ENCODE results near the gene CCDC17. TPM values are rescaled to one million over a fixed set of nuclear protein-coding genes. Genes with fewer than 3 reads are reported as not detected.

Gene CCDC17
- total and polyA plus RNA-seq, 2 donors (not counting 3 experiments of a cell fraction or from before 2014, with no cell fraction given), result 1.3 to 3.5 TPM

DNA sequence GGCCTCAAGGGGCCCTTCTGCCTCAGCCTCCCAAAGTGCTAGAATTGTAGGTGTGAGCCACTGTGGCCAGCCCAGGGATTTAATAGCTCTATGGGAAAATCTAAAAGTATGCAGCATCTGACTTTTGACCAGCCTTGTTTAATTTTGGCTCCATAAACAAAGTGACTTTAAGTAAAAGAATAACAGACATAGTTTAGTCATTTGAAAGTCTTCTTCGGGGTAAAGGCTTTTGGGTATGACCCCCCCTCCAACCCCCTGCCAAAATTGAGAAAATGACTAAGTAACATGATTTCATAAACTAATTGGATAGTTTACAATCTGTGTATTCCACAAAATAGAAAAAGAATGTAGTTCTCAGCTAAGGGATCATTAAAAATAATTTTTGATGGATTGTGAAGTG lies 45.5 kb upstream of the CCDC17 start:
- no peaks in the 10 kb centered on the region for H3K9me1 ChIP-seq (replicated peaks; ENCODE audit: control insufficient read depth, extremely low read depth, insufficient read depth, low read length)
- H3K4me1 ChIP-seq (ENCODE audit: control insufficient read depth, extremely low read depth, insufficient read depth, low read length), result peaks cover 9% of the 10 kb centered on the region
- no TSS peak for BruUV-seq (replicated peaks)
- no peak overlapping the region for H3K4me3 ChIP-seq (replicated peaks in 1 of 3; ENCODE audit: insufficient read depth in 1 of 3, low read depth in 1 of 3, low read length in 3 of 3)
- no peaks in the 10 kb centered on the region for H3K27me3 ChIP-seq (ENCODE audit: control insufficient read depth in 2 of 2, insufficient read depth in 2 of 2, low read length in 2 of 2)
- no peak overlapping the region for H3K4me2 ChIP-seq (ENCODE audit: insufficient read depth, low read length)
- no peaks in the 10 kb centered on the region for H3K9me3 ChIP-seq (replicated peaks; ENCODE audit: control insufficient read depth, insufficient read depth, low read length)
- intact Hi-C loops (cut with micrococcal nuclease), result no loop called here
- TF ChIP-seq GATA2 (IDR thresholded peaks at IDR 0.05; ENCODE audit: insufficient read depth, insufficient read length, low read depth, low read length) (no peak), POLR2AphosphoS5 (IDR thresholded peaks at IDR 0.05; ENCODE audit: insufficient read depth, low read depth, low read length) (no peak), JUN (IDR thresholded peaks at IDR 0.05; ENCODE audit: borderline replicate concordance, insufficient read depth, insufficient read length, low read depth) (no peak), POLR2A (IDR thresholded peaks at IDR 0.05; ENCODE audit: low read depth, low read length) (no peak), EZH2 (IDR thresholded peaks at IDR 0.05; ENCODE audit: borderline replicate concordance, low read depth, low read length, severe bottlenecking) (no peak)
- TF ChIP-seq, protein P1, sequence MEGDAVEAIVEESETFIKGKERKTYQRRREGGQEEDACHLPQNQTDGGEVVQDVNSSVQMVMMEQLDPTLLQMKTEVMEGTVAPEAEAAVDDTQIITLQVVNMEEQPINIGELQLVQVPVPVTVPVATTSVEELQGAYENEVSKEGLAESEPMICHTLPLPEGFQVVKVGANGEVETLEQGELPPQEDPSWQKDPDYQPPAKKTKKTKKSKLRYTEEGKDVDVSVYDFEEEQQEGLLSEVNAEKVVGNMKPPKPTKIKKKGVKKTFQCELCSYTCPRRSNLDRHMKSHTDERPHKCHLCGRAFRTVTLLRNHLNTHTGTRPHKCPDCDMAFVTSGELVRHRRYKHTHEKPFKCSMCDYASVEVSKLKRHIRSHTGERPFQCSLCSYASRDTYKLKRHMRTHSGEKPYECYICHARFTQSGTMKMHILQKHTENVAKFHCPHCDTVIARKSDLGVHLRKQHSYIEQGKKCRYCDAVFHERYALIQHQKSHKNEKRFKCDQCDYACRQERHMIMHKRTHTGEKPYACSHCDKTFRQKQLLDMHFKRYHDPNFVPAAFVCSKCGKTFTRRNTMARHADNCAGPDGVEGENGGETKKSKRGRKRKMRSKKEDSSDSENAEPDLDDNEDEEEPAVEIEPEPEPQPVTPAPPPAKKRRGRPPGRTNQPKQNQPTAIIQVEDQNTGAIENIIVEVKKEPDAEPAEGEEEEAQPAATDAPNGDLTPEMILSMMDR (IDR thresholded peaks at IDR 0.05; ENCODE audit: extremely low read depth in 1 of 2, insufficient read depth in 1 of 2, low read depth in 1 of 2, low read length in 2 of 2), result no peak
- peaks cover 12% of the 10 kb centered on the region for H4K20me1 ChIP-seq (replicated peaks; ENCODE audit: control insufficient read depth, extremely low read depth, insufficient read depth, low read length)
- DNase-seq (ENCODE audit: low read depth, low spot score), result no peak
- no peak overlapping the region for H3K27ac ChIP-seq (ENCODE audit: insufficient read depth, low read depth, low read length)
- peaks cover 97% of the 10 kb centered on the region for H3K79me2 ChIP-seq (ENCODE audit: control insufficient read depth, insufficient read depth, low read length)
- no peaks in the 10 kb centered on the region for H3K36me3 ChIP-seq (ENCODE audit: control insufficient read depth in 2 of 2, extremely low read depth in 1 of 2, insufficient read depth in 2 of 2, low read length in 2 of 2)
- ChIA-PET POLR2A (interaction anchor here (0.6 kb wide), 1 partner anchor 13 kb away, joined by 4 read pairs; no protein-coding TSS in a partner anchor), CTCF (interaction anchor here (1.0 to 1.4 kb wide), 4 partner anchors 9 to 173 kb away, joined by 3 to 4 read pairs (median 3); no protein-coding TSS in a partner anchor)
- no peak overlapping the region for H2AFZ ChIP-seq (ENCODE audit: low read depth, low read length)
- H3K9ac ChIP-seq (replicated peaks; ENCODE audit: extremely low read depth, insufficient read depth, low read length), result no peak overlapping the region
- FAIRE-seq, result no peak
- dilution Hi-C loops (cut with MboI; ENCODE audit: extremely low pct_ligation_motif_present, low sequenced_read_pairs), result no loop called here

- POLR2A ChIA-PET, result no interaction called here
- Histone ChIP-seq H3K4me3 (replicated peaks in 1 of 3; ENCODE audit: insufficient read depth in 1 of 3, low read depth in 1 of 3, low read length in 3 of 3) (no peak overlapping the region), H3K4me1 (ENCODE audit: control insufficient read depth, extremely low read depth, insufficient read depth, low read length) (peaks cover 9% of the 10 kb centered on the region), H3K9me3 (replicated peaks; ENCODE audit: control insufficient read depth, insufficient read depth, low read length) (no peaks in the 10 kb centered on the region), H3K27me3 (ENCODE audit: control insufficient read depth in 2 of 2, insufficient read depth in 2 of 2, low read length in 2 of 2) (no peaks in the 10 kb centered on the region), H3K9me1 (replicated peaks; ENCODE audit: control insufficient read depth, extremely low read depth, insufficient read depth, low read length) (no peaks in the 10 kb centered on the region), H3K27ac (ENCODE audit: insufficient read depth, low read depth, low read length) (no peak overlapping the region), H3K9ac (replicated peaks; ENCODE audit: extremely low read depth, insufficient read depth, low read length) (no peak overlapping the region), H3K4me2 (ENCODE audit: insufficient read depth, low read length) (no peak overlapping the region), H3K36me3 (ENCODE audit: control insufficient read depth in 2 of 2, extremely low read depth in 1 of 2, insufficient read depth in 2 of 2, low read length in 2 of 2) (no peaks in the 10 kb centered on the region), H3K79me2 (ENCODE audit: control insufficient read depth, insufficient read depth, low read length) (peaks cover 97% of the 10 kb centered on the region), H2AFZ (ENCODE audit: low read depth, low read length) (no peak overlapping the region), H4K20me1 (replicated peaks; ENCODE audit: control insufficient read depth, extremely low read depth, insufficient read depth, low read length) (peaks cover 11% of the 10 kb centered on the region)
- FAIRE-seq (no peak), DNase-seq (ENCODE audit: low read depth, low spot score) (no peak)
- TF ChIP-seq EZH2 (IDR thresholded peaks at IDR 0.05; ENCODE audit: borderline replicate concordance, low read depth, low read length, severe bottlenecking) (no peak), FOS (IDR thresholded peaks at IDR 0.05; ENCODE audit: borderline replicate concordance, insufficient read depth, low read length) (no peak), POLR2AphosphoS5 (IDR thresholded peaks at IDR 0.05; ENCODE audit: insufficient read depth, low read depth, low read length) (no peak)
- TF ChIP-seq, protein P1 (IDR thresholded peaks at IDR 0.05; ENCODE audit: extremely low read depth in 1 of 2, insufficient read depth in 1 of 2, low read depth in 1 of 2, low read length in 2 of 2), result no peak
- BruUV-seq (replicated peaks), result no TSS peak
- intact Hi-C loops (cut with micrococcal nuclease) (no loop called here), dilution Hi-C loops (cut with MboI; ENCODE audit: extremely low pct_ligation_motif_present, low sequenced_read_pairs) (no loop called here)
- CTCF ChIA-PET, result no interaction called here
Observed at GRCh38 chr1:45668526-45668925, 44.7 kb upstream of the CCDC17 start.
